GM19240 (cell line): ENCODE results near the gene TMIE.
A peak's percentile ranks its signal among the peaks of the same experiment; 100 is the strongest.

Experiments
- DNase-seq: peaks from one replicate; pipeline ENCODE4 v3.0.0; 2011; ENCODE audit warnings: low spot score; ENCODE audit not compliant: insufficient read length

Gene TMIE

DNA sequence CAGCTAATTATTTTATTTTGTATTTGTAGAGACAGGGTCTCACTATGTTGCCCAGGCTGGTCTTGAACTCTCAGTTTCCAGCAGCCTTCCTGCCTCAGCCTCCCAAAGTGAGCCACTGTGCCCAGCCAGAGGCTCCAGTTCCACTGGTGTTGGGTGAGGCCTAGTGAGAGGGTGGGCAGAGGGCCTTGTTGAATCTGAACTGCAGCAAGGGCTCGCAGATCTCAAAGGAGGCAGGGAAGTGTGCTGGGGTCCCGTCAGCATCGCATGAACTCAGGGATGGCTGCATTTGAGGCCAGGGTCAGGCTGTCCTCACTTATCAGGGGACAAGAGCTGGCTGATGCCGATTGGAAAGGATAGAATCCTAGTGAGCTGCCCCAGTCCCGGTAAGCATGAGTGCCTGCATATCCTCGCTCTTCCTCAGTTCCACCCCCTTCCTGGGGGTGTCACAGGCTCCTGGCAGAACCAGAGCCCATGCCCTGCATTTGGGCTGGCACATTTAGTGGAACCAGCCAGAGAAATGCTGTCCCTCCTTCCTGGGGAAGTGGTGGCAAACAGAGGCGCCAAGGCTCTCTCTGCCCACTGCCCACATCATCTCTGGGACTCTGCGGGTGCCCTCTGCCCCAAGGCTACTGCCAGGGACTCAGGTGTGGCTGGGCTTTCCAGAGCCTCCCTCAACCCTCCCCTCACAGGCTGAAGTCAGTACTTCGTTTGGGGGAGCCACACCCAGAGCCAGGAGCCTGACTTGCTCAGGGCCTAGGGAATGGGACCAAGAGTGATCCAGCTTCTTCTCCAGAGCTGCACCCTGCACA lies 31.8 kb upstream of the TMIE start:
- DNase-seq, result peak; percentile 0

DNA sequence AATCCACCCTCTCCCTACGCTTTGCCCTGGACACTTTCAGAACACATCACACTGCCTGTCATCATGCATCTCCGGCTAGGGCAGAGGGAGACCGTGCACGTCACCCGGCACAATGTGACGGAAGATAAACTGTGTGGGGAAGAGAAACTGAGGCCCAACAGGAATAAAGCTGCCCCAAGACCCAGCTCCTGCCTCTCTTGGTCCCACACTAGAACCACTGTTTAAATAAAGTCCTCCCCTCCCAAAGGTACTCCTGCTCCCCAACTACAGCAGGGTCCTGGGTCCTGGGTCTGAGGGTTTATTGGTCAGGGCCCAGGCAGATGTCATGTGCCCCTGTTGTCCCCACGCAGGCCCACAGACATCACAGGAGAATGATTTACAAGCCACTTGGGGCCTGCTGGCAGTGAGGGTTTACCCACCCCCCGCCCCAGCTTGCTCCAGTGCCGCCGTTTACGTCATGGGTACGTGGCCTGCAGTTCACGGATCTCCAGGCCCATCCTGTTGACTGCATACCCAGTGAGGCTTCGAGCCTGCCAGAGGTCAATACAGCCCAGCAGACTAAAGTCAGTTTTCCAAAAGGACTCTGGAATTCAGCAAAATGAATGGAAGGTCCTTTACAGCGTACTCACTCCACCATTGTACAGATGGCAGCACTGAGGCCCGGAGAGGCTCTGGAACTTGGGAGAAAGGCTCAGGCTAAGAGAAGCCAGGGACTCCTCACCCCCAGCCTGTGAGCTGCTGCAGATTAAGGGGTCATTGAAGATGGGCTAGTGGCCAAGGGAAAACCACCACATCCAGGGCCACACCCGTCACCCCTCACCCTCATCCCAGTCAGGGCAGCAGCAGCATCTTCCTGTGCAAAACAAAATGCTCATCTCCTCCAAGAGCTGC lies 30.9 kb upstream of the TMIE start:
- peak; percentile 0 for DNase-seq

DNA sequence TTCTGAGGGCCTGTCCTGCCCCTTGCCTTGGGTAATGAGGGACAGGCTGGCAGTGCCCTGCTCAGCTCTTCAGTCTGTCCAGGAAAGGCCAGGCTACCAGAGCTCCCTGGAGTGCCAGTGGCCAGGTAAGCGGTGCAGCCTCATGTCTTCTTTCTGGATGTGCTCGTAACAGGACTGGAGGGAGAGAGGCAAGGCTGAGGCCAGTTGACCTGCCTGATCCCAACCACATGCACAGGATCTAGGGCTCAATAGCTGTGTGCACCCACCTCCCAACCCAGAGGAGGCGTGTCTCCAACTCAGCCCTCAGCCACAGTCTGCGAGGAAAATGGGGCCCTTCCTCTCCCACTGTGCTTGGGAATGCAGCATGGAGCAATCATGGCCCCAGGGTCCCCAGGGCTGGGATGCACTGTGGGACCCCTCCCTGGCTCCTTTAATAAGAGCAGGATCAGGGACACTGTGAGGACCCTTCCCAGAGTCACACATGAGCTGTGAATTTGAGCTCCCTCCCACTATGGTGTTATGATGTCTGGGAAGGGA lies 30.2 kb upstream of the TMIE start:
- DNase-seq, result no peak

DNA sequence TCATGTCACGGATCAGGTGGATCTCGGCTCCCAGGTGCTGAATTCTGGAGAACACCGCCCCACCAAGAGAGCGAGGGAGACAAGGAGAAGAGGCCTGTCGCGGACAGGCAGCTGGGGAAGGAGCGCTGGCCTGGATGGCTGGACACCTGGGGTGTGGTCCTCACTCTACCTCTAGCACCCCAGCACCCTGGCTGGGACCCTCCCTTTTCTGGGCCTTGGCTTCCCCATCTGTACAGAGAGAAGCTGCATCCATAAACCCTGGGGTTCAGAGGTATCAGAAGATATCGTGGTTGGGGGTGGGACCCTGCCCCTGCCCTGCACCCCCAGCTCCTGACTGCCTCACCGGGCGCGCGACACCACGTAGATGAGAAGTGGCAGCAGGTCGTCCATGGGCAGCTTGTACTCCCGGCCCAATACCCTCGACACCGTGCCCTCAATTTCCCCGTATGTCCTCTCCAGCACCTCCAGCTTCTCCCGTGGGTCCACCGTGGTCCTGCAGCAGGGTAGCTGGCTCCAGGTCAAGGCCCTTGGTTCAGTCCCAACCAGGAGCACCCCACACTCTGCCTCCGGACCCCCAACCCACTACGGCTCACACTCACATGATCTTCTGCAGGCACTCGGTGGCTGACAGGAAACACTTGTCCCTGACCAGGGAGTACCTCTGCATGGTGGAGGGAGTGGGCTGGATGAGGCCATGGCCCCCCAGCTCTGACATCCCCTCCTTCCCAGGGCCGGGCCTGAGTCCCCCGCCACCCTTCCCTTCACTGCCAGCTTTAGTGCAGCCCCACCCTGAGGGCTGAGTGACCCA lies 29.4 kb upstream of the TMIE start:
- DNase-seq, result no peak

- no peak for DNase-seq
Measured at GRCh38 chr3:46672349-46672695, 28.9 kb upstream of the TMIE start.

DNA sequence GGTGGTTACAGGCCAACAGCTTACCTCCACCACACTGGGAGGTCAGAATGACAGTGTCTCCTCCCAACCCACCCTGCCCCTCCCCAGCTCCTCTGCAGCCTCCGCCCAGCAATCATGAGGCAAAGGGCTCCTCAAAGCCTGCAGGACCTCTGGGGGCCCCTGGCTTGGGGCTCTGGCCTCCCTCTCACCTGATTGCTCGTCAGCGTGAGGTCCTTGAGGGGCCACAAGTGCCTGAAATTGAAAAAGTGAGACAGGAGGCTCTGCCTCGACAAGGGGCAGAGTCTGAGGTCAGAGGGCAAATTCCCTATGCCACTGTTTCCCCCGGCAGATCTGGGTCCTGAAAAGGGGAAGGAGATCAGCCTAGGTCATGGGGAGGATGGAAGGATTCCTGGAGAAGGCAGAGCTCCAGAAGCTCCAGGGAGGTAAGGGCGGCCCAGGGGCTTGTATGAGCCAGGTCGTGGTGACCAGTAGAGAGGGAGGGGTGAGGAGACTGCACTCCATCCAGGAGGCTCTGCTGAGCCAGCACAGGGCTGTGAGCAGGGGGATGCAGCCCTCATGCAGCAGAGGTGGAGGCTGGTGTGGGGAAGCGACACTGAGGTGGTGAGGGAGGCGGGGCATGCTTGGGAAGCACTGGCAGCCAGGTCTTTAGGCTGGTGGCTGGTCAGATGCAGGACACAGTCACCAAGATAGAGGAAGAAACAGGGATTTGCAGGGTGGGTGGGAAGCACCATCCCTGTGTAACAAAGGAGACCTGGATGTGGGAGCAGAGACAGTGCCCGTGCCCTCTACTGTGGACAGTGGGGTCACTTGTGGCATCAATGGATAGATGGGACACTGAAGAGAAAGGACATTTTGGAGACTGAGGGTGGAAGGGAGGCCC lies 27.8 kb upstream of the TMIE start:
- no peak for DNase-seq

GRCh38 chr3:46674031-46674845 lies 27.0 kb upstream of the TMIE start:
- DNase-seq, result no peak

DNA sequence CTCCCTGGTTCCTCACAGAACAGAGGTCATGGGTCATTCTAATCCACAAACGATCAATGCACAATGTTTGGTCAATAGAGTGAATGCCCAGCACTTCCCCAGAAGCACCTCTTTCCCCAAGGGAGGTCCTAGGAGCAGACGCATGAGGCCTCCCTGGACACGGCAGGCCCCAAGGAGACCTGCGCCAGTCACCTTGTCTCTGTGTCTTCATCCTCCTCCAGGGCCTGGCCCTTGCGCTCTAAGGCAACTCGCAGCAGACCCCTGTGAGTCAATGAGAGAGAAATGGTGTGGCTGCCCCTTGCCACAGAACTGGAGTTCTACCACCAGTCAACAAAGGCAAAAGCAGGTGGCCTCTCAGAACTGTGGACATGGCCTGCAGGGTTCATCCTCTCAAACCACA lies 25.8 kb upstream of the TMIE start:
- no peak for DNase-seq

DNA sequence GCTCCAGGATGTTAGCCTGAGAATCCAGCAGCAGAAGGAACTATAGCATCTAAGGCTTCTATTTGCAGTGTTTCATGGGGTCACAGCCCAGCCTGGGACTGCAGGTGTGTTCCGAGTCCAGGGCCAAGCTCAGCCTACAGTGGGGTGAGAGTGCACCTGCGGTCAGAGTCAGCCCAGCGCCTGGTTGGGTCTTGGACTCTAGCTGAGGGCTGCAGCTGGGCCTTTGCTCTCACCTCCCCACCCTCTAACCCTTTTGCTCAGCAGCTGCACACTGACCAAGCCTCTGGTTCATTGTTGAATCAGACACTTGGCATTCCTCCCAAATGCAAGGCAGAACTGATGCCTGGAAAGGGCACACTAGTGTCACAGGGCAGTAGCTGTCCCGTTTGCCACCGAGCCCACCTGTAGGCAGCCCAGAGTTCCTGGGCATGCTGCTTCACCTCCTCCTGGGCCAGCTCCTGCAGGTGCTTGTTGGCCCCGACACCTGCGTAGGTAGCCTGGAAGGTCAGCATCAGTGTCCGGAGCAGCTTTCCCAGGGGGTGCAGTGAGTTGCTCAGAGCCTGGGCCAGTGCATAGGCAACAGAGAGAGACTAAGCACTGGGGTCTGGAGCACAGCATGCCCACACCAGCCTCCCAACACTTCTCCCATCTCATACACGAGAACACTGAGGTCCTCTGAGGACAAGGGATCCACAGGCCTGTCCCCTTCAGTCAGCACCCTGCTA lies 25.2 kb upstream of the TMIE start:
- no peak for DNase-seq

GRCh38 chr3:46676601-46677410 lies 24.4 kb upstream of the TMIE start:
- DNase-seq, result no peak

DNA sequence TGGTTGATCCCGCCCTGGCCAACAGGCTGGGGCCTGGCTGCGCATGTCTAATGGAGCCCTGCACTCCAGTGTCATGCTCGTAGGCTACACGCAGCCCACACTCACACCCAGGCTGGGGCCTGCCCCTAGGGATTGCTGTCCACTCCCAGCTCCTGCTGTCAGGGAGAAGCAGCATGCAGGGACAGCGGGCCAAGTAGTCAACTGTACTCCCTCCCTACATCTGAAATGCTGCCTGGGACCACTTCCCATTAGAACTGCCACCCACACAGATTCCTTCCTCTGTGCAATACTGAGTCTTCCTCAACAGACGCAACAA lies 23.8 kb upstream of the TMIE start:
- DNase-seq, result no peak

GRCh38 chr3:46678280-46678679 lies 22.9 kb upstream of the TMIE start:
- DNase-seq, result no peak

DNA sequence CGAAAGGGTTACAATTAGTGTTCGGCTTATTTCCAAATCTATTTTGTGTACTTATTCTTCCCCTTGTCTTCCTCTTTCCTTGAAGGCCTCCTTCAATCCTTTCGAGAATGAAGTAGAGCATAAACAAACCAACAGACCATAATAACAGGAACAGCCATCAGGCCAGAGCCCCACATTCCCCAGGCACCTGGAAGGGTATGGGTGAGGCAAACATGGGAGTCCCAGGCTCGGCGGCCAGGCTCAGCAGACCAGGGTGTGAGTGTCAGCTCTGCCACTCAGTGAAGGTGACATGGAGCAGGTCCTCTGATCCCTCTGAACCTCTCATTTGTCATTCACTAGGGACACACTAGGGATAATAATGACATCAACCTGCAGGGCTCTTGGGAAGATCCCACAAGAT lies 21.5 kb upstream of the TMIE start:
- DNase-seq, result no peak

- no peak for DNase-seq
Measured at GRCh38 chr3:46680298-46680826, 20.8 kb upstream of the TMIE start.

GRCh38 chr3:46681387-46681786 lies 19.8 kb upstream of the TMIE start:
- no peak for DNase-seq

- no peak for DNase-seq
Measured at GRCh38 chr3:46681856-46682540, 19.2 kb upstream of the TMIE start.

GRCh38 chr3:46682974-46683373 lies 18.2 kb upstream of the TMIE start:
- no peak for DNase-seq

DNA sequence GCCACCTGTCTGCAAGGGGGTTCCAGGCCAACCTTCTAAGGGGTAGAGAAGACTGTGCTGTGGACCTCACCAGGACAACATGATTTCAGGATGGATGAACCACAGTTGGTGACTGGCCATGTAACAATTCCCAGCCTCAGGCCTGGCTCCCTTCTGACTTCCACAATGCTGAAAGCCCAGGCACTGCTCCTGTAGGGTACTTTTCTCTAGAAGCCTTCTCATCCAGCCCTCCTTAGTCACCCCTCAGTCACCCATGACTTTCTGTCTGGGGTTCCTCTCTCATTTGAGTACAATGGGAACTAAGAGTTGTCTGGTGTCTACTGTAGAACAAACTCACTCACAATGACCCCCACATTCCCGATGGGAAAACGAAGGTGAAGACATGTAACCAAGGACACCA lies 16.3 kb upstream of the TMIE start:
- DNase-seq, result no peak
